Cardiac muscle cell (in vitro differentiated cells and primary cell): Measurements from ENCODE around the gene SYNE3. TPM values are rescaled to one million over a fixed set of nuclear protein-coding genes. Genes with fewer than 3 reads are reported as not detected.
"Not testable (repeated sequence)": the region's sequence is repeated elsewhere in the genome, so short reads cannot be mapped to it uniquely, and the experiment has no call there.

Experiments used
- DNase-seq, 2 donors: peaks; one replicate each; pipeline versions ENCODE4 v3.0.0 to v3.0.0-alpha.2; 2010 to 2017; ENCODE audit warnings: low read depth in 1 of 2, low spot score in 1 of 2
- H3K27ac ChIP-seq: fragments of 200-600 bp; sonication (generic); 2 replicates; pipeline ENCODE4 v1.5.1; 2016
- H3K27me3 ChIP-seq: fragments of 200-600 bp; sonication (generic); 2 replicates; pipeline ENCODE4 v1.6.0; 2016; ENCODE audit warnings: control low read depth
- H3K36me3 ChIP-seq: fragments of 200-600 bp; sonication (generic); 2 replicates; pipeline ENCODE4 v1.5.1; 2016; ENCODE audit warnings: control low read depth
- H3K4me1 ChIP-seq: fragments of 200-600 bp; sonication (generic); 2 replicates; pipeline ENCODE4 v1.8.1; 2017; ENCODE audit warnings: low read depth, mild to moderate bottlenecking, mixed run types
- H3K4me3 ChIP-seq: fragments of 200-600 bp; sonication (generic); 2 replicates; pipeline ENCODE4 v1.5.1; 2016; ENCODE audit warnings: mild to moderate bottlenecking
- H3K9me3 ChIP-seq: fragments of 200-600 bp; sonication (generic); 2 replicates; pipeline ENCODE4 v1.5.1; 2017; ENCODE audit warnings: low read depth, mild to moderate bottlenecking, control low read depth
- polyA plus RNA-seq: library from polyadenylated mRNA; unstranded; fragments of >200 nt; fragmentation: Nextera tagmentation; extraction: Ambion mirVana; gene quantifications from 2 replicates; pipeline ENCODE4 v1.2.1, GENCODE V29; 2016
- total RNA-seq: library from RNA; depleted of rRNA; stranded (reverse); fragments of >200 nt; gene quantifications from 2 replicates; pipeline ENCODE4 v1.2.3, GENCODE V29; 2016
- TF ChIP-seq, protein P1 (sequence below): IDR thresholded peaks from 2 replicates; pipeline ENCODE4 v1.5.1; 2012; ENCODE audit warnings: low read depth, mild to moderate bottlenecking, low read length

SYNE3 gene
- total and polyA plus RNA-seq, 2 experiments from 2014 or later, result 0.09 to 2.0 TPM

DNA sequence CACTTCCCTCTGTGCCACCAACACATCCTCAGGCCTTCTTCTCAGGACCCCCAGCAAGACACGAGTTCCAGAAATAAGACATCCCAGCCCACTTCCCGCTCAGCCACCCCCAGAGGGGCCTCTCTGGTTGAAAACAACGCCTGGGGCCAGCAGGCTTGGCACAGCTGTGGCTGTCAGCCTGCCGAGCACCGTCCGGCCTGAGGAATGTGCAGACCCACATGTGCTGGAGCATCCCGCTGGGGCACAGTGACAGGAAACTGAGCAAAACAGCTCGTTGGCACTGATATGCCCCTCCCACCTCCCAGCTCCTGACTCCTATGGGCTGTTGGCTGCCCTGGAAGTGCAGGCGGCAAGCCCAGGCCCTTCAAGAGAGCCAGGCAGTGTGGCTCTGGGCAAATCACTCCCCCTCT, 1.4 kb downstream of the SYNE3 start:
- DNase-seq, result peak in 1 of 2 donors; percentile 35
- Histone ChIP-seq H3K36me3 (no peaks in the 10 kb centered on the region), H3K27ac (no peak overlapping the region), H3K27me3 (no peaks in the 10 kb centered on the region), H3K9me3 (no peaks in the 10 kb centered on the region), H3K4me3 (no peak overlapping the region), H3K4me1 (peaks cover 15% of the 10 kb centered on the region)
- TF ChIP-seq, protein P1, sequence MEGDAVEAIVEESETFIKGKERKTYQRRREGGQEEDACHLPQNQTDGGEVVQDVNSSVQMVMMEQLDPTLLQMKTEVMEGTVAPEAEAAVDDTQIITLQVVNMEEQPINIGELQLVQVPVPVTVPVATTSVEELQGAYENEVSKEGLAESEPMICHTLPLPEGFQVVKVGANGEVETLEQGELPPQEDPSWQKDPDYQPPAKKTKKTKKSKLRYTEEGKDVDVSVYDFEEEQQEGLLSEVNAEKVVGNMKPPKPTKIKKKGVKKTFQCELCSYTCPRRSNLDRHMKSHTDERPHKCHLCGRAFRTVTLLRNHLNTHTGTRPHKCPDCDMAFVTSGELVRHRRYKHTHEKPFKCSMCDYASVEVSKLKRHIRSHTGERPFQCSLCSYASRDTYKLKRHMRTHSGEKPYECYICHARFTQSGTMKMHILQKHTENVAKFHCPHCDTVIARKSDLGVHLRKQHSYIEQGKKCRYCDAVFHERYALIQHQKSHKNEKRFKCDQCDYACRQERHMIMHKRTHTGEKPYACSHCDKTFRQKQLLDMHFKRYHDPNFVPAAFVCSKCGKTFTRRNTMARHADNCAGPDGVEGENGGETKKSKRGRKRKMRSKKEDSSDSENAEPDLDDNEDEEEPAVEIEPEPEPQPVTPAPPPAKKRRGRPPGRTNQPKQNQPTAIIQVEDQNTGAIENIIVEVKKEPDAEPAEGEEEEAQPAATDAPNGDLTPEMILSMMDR, result no peak

DNA sequence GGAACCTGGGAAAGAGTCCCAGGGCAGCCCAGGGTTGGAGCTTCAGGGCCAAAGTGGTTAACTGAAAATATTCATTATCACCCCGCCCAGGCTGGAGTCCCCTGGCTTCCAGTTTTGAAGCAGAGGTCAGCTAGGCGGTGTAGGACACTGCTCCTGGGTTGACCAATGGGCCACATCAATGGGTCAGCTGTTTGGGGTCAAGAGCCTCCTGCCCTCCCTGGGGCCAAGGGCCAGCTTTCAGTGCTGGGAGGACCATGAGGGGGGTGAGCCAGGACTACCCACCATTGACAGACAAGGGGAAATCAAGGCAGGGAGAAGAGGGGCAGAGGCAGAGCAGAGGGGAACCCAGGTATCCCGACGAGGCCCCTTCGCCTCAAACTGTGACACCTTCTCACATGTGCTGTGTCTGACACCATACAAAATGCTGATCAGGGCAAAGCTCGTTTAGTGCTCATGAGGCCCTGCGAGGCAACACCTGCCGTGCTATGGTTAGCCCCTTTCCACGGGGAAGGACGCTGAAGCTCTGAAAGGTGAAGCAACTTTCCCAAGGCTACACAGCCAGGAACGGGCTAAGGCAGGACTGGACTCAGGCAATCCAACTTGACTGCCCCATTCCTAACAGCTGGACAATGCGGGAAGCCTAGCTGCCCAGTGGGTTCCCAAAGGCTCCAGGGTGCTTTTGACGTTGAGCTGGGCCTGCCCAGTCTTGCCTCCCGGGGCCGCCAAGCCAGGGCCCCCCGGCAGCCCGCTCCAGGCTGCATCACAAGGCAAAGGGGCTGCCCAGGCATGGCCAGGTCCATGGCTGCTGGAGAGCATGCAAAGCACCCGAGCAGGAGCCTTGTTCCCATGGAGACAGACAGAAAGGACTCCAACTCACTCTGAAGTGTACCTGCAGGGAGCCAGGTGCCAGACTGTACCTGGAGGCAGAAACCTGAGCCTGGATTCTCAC, 2.0 kb downstream of the SYNE3 start:
- H3K4me1 ChIP-seq, result peaks cover 15% of the 10 kb centered on the region
- no peak overlapping the region for H3K4me3 ChIP-seq

DNA sequence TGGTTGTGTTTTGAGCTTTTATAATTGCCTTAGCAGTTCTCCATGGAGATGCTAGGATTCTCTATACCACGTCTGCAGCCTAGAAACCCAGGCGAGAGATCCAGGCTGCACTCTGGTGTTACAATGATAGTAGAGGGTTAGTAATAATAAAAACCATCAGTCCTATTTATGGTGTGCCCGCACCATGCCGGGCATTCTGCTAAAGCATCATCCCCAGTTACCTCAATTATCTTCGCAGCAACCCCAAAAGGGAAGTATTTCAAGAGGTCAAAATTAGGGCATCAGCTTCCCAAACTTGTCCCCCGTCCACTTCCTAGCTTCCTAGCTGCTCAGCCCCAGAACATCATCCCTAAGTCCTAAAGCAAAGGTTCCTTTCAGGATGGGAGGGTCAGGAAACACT, 3.2 kb downstream of the SYNE3 start:
- DNase-seq, result no peak
- Histone ChIP-seq H3K27me3 (no peaks in the 10 kb centered on the region), H3K9me3 (no peaks in the 10 kb centered on the region), H3K27ac (no peak overlapping the region), H3K4me1 (peaks cover 15% of the 10 kb centered on the region), H3K36me3 (no peaks in the 10 kb centered on the region), H3K4me3 (no peak overlapping the region)
- TF ChIP-seq, protein P1, result no peak

More for the DNA sequence above, 2.0 kb downstream of the SYNE3 start:
- H3K27me3 ChIP-seq, result no peaks in the 10 kb centered on the region
- H3K36me3 ChIP-seq, result no peaks in the 10 kb centered on the region
- TF ChIP-seq, protein P1, result no peak
- DNase-seq, result no peak
- H3K27ac ChIP-seq, result no peak overlapping the region
- no peaks in the 10 kb centered on the region for H3K9me3 ChIP-seq

DNA sequence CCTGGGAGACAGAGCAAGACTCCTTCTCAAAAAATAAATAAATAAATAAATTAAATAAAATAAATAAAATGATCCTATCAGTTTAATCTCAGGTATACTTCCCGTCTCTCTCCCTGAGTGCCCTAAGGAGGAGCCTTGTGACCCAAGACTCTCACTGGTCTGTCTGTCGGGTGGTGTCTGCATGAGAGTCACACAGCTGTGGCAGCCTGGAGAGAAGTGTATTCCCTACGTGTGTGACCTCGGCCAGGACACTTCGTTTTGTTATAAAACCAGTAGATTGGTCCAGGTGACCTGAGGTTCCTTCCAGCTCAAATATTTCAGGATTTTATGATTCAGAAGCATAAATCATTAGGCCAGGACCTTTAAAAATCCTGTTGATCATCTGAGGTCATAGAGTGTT, 4.8 kb downstream of the SYNE3 start:
- no peak for DNase-seq
- H3K4me1 ChIP-seq, result peaks cover 15% of the 10 kb centered on the region
- no peaks in the 10 kb centered on the region for H3K9me3 ChIP-seq
- H3K27ac ChIP-seq, result no peak overlapping the region
- H3K4me3 ChIP-seq, result no peak overlapping the region
- TF ChIP-seq, protein P1, result no peak
- H3K27me3 ChIP-seq, result no peaks in the 10 kb centered on the region
- no peaks in the 10 kb centered on the region for H3K36me3 ChIP-seq

DNA sequence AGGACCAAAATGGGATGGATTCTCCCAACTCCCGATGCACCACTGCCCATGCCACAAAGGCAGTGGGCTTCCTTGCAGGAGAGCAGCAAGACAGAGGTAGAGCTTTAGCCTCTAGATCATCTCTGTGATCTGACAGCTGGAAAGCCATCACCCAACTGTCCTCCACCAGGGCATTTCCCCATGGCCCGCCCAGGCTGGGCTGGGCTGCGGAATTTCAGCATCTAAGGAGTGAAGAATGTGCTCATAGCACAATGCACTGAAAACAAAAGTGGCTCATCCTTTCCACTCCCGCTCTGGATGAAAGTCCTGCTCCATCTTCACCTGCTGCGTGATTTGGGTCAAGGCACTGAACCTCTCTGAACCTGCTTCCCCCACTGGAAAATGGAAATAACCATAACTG, 5.6 kb downstream of the SYNE3 start:
- Histone ChIP-seq H3K27ac (no peak overlapping the region), H3K9me3 (no peaks in the 10 kb centered on the region), H3K36me3 (no peaks in the 10 kb centered on the region), H3K4me3 (no peak overlapping the region), H3K4me1 (peaks cover 13% of the 10 kb centered on the region), H3K27me3 (no peaks in the 10 kb centered on the region)
- TF ChIP-seq, protein P1, result no peak
- no peak for DNase-seq

DNA sequence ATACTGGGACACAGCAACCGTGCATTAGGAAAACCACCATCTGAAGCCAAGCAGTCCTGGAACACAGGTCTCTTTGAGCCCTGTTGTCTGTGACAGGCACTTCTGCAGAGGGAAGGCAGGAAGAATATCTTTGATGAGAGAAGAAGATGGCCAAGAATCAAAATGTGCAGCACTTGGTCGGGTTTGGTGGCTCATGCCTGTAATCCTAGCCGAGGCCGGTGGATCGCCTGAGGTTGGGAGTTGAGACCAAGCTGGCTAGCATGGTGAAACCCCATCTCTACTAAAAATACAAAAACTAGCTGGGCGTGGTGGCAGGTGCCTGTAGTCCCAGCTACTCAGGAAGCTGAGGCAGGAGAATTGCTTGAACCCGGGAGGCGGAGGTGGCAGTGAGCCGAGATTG, 6.1 kb downstream of the SYNE3 start:
- H3K27me3 ChIP-seq, DNase-seq, H3K4me3 ChIP-seq, H3K9me3 ChIP-seq, H3K4me1 ChIP-seq, H3K27ac ChIP-seq, H3K36me3 ChIP-seq: not testable (repeated sequence)
